Prostate gland (tissue), 2 donors: ENCODE results near the gene PRDM11.

Source experiments
- POLR2A ChIP-seq: fragments of 450-650 bp; IDR thresholded peaks from one replicate; pipeline ENCODE4 v1.6.1; 2016; ENCODE audit warnings: antibody characterized with exemption, mild to moderate bottlenecking
- POLR2AphosphoS5 ChIP-seq: sonication (generic); formaldehyde crosslinking; IDR thresholded peaks from one replicate; pipeline ENCODE4 v1.6.1; 2017; ENCODE audit warnings: antibody characterized with exemption
- TF ChIP-seq, protein P1 (sequence below), 4 experiments: fragments of 200-600 bp in 2 of 4; fragments of 450-650 bp in 2 of 4; sonication (generic) in 2 of 4; IDR thresholded peaks; 1 replicate in 3 of 4; 2 replicates in 1 of 4; pipeline ENCODE4 v1.5.1; 2016 to 2019; ENCODE audit warnings: antibody characterized with exemption in 4 of 4, mild to moderate bottlenecking in 2 of 4, moderate library complexity in 2 of 4

DNA sequence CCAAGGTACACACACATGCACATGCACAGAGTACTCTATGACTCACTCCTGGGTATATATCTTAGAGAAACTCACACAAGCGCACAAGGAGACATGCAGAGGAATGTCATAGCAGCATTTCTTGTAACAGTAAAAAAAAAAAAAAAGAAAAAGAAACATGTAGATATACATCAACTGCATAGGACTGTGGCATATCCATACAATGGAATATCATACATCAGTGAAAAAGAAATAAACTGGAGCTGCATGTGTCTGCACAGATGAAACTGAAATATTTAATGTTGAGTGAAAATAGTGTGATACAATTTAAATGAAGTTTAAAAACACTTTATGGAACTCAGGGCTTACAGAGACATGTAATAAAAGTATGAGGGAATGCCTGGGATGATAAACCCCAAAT lies 93.3 kb downstream of the PRDM11 start:
- TF ChIP-seq, protein P1, sequence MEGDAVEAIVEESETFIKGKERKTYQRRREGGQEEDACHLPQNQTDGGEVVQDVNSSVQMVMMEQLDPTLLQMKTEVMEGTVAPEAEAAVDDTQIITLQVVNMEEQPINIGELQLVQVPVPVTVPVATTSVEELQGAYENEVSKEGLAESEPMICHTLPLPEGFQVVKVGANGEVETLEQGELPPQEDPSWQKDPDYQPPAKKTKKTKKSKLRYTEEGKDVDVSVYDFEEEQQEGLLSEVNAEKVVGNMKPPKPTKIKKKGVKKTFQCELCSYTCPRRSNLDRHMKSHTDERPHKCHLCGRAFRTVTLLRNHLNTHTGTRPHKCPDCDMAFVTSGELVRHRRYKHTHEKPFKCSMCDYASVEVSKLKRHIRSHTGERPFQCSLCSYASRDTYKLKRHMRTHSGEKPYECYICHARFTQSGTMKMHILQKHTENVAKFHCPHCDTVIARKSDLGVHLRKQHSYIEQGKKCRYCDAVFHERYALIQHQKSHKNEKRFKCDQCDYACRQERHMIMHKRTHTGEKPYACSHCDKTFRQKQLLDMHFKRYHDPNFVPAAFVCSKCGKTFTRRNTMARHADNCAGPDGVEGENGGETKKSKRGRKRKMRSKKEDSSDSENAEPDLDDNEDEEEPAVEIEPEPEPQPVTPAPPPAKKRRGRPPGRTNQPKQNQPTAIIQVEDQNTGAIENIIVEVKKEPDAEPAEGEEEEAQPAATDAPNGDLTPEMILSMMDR (IDR thresholded peaks at IDR 0.05): no peak
- TF ChIP-seq POLR2AphosphoS5 (no peak), POLR2A (no peak)
